PC-9 (cell line): Measurements from ENCODE around the gene HPCA. TPM values are rescaled to one million over a fixed set of nuclear protein-coding genes. Genes with fewer than 3 reads are reported as not detected.

Experiments used
- Bru-seq: library from RNA; stranded (reverse); fragments of 400-500 nt; gene quantifications from one replicate; lab custom pipeline; 2021; lab: Mats Ljungman, UMichigan
- BruChase-seq, 2 experiments: library from RNA; stranded (reverse); fragments of 400-500 nt; gene quantifications; one replicate each; lab custom pipeline; 2021; lab: Mats Ljungman, UMichigan
- BruUV-seq: library from RNA; stranded (reverse); fragments of 400-500 nt; replicated peaks from 2 replicates; lab custom pipeline; 2021; lab: Mats Ljungman, UMichigan
- CTCF ChIA-PET: fragments of 300-600 bp; sonication (Branson Sonifier 250); formaldehyde crosslinking; loops from one replicate; lab custom pipeline; 2022; ENCODE audit warnings: antibody characterized with exemption; lab: Charles Lee
- POLR2A ChIA-PET: fragments of 300-600 bp; sonication (Branson Sonifier 250); formaldehyde crosslinking; loops from one replicate; lab custom pipeline; 2022; ENCODE audit warnings: antibody characterized with exemption; ENCODE audit not compliant: unreplicated experiment; lab: Charles Lee
- DNase-seq, 2 experiments: peaks; one replicate each; pipeline versions ENCODE4 v3.0.0 to v3.0.0-alpha.2; 2015 to 2022; ENCODE audit warnings: mixed read lengths in 1 of 2
- H2AFZ ChIP-seq: fragments of 200-600 bp; sonication (generic); 2 replicates; pipeline ENCODE4 v1.8.1; 2017; ENCODE audit warnings: antibody characterized with exemption
- H3F3A ChIP-seq: fragments of 200-600 bp; sonication (generic); 2 replicates; pipeline ENCODE4 v1.8.1; 2017; ENCODE audit warnings: antibody characterized with exemption, mild to moderate bottlenecking, low read depth; ENCODE audit not compliant: insufficient read depth
- H3K27ac ChIP-seq: fragments of 200-600 bp; sonication (generic); 2 replicates; pipeline ENCODE4 v1.6.1; 2016; ENCODE audit warnings: mixed run types
- H3K27me3 ChIP-seq: fragments of 200-600 bp; sonication (generic); 2 replicates; pipeline ENCODE4 v1.6.1; 2016; ENCODE audit warnings: low read depth, mixed run types; ENCODE audit not compliant: insufficient read depth
- H3K36me3 ChIP-seq: fragments of 200-600 bp; sonication (generic); 2 replicates; pipeline ENCODE4 v1.6.1; 2016; ENCODE audit warnings: low read depth, mixed run types
- H3K4me1 ChIP-seq: fragments of 200-600 bp; sonication (generic); replicated peaks from 2 replicates; pipeline ENCODE4 v1.6.1; 2016; ENCODE audit warnings: mixed run types; ENCODE audit not compliant: insufficient read depth
- H3K4me2 ChIP-seq: fragments of 200-600 bp; sonication (generic); 2 replicates; pipeline ENCODE4 v1.6.1; 2017; ENCODE audit warnings: mixed run types
- H3K4me3 ChIP-seq: fragments of 200-600 bp; sonication (generic); 2 replicates; pipeline ENCODE4 v1.6.1; 2016; ENCODE audit warnings: mixed run types
- H3K79me2 ChIP-seq: fragments of 200-600 bp; sonication (generic); 2 replicates; pipeline ENCODE4 v1.6.1; 2017; ENCODE audit warnings: low read depth, mixed run types
- H3K9me2 ChIP-seq: fragments of 200-600 bp; sonication (generic); 2 replicates; pipeline ENCODE4 v1.8.1; 2017; ENCODE audit warnings: mild to moderate bottlenecking; ENCODE audit not compliant: insufficient read depth
- H3K9me3 ChIP-seq: fragments of 200-600 bp; sonication (generic); 2 replicates; pipeline ENCODE4 v1.8.1; 2016; ENCODE audit warnings: low read depth; ENCODE audit not compliant: insufficient read depth
- H4K20me1 ChIP-seq: fragments of 200-600 bp; sonication (generic); 2 replicates; pipeline ENCODE4 v1.8.1; 2017; ENCODE audit not compliant: insufficient read depth
- EZH2 ChIP-seq: fragments of 200-600 bp; sonication (generic); IDR thresholded peaks from 2 replicates; pipeline ENCODE4 v1.8.0; 2017; ENCODE audit warnings: antibody characterized with exemption, low read depth
- intact Hi-C: fragments of 100-400 bp; cut with micrococcal nuclease; formaldehyde crosslinking; loops from one replicate; pipeline ENCODE4 v1.10.0; 2022; ENCODE audit not compliant: unreplicated experiment
- long read RNA-seq: library from polyadenylated mRNA; stranded (forward); transcript quantifications from one replicate; pipeline ENCODE4 v2.0.0, GENCODE V29; 2022
- total RNA-seq: library from RNA; stranded (reverse); gene quantifications from 2 replicates; pipeline ENCODE4 v1.2.3, GENCODE V29; 2021
- TF ChIP-seq, protein P1 (sequence below): fragments of 200-600 bp; sonication (generic); conservative IDR thresholded peaks from 2 replicates; pipeline ENCODE4 v1.6.1; 2017; ENCODE audit warnings: mixed run types, antibody characterized with exemption, mild to moderate bottlenecking, moderate library complexity

HPCA gene
- total RNA-seq (not detected in 2 replicates), Bru-seq, nascent RNA (percentile 13 among the genes with signal in this experiment), BruChase-seq, experiment 1, labeled RNA remaining after a 2-hour chase (percentile 21 among the genes with signal in this experiment), BruChase-seq, experiment 2, labeled RNA remaining after a 6-hour chase (percentile 23 among the genes with signal in this experiment)
- long read RNA-seq: 0 reads

DNA sequence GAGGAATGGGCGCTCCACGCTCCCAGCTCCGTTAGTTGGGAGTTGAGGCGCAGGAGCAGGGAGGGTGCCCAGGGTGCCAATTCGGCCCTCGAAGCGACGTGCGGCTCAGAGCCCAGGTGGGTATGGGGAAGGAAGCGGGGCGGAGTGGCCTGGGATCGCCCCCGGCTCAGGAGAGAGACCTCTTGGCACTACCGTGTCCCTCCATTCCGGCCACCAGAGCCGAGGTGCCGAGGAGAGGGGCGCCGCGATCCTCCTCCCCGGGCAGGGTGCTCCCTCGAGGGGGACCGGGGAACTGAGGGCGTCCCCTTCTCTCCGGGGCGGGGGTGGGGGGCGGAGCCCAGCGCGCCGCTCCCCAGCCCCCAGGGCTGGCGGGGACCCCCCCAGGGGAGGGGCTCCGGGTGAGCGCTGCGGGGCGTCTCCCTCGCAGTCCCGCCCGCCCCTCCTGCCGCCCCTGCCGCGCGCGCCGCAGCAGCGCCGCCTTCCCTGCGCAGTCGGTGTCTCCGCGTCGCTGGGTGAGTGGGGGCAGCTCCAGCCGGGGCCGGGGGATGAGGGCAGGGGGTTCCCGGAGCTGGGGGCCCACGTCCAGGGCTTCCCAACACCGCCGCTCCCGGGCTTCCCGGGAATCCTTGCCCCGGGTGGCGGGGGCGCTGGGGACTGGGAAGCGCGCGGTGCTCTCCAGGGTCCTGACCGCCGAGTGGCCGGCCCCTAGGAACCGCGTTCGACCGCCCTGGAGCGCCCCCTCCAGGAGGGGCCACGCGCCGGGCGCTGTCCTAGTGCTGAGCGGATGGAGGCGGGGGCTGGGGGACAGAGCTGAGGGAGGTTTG lies at the start of gene HPCA:
Gene HPCA, plus strand, starts transcription at position 488 of the 824 bp plus-strand sequence. CDS start 2,408 bp downstream, outside the sequence.
- POLR2A ChIA-PET: interaction anchor here (0.6 kb wide), 1 partner anchor 122 kb away, joined by 4 read pairs; no protein-coding TSS in a partner anchor
- H3K4me2 ChIP-seq: no peak within 1 kb of the TSS

DNA sequence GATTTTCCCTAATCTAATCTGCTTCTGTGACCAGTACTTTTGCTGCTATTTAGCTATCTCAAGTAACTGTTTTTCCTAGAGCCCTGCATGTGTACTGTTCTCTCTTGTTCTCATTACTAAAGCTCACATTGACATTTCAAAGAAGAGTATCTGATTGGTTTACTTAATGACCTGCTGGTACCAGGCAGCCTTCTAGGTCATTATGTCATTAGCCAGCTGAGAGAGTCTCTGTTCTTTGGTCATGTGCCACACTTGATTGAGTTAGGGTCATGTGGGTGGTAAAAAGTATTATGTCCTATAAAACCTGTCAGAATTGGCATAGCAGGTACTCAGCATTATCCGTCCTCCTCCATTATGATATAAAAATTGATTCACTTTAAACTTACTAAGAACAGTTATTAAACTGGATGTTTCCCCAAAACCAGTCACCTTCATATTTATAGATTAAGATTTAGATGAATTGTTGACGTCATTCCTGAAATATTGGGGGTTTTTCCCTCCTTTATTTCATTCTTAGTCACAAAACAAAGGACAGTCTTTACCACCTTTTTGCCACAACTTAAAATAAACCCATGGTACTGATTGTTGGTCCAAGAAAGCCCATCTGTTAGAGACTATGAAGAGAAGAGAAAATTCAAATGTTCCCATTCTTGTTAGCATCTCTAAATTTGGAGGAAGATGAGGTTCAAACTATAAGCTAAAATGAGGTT lies 37.8 kb upstream of the HPCA start:
- POLR2A ChIA-PET: no interaction called here
- no TSS peak for BruUV-seq
- Histone ChIP-seq H3K4me3 (no peak overlapping the region), H3K79me2 (no peaks in the 10 kb centered on the region), H2AFZ (no peak overlapping the region), H3K9me3 (no peaks in the 10 kb centered on the region), H3K27ac (no peak overlapping the region), H3K9me2 (no peaks in the 10 kb centered on the region), H3K4me2 (no peak overlapping the region), H3K36me3 (peaks cover 22% of the 10 kb centered on the region), H3K27me3 (no peaks in the 10 kb centered on the region), H4K20me1 (0 out of 2 replicates have a peak, but pooled peaks cover 6% of the 10 kb centered on the region), H3K4me1 (no peaks in the 10 kb centered on the region), H3F3A (peaks cover 6% of the 10 kb centered on the region)
- TF ChIP-seq, protein P1, sequence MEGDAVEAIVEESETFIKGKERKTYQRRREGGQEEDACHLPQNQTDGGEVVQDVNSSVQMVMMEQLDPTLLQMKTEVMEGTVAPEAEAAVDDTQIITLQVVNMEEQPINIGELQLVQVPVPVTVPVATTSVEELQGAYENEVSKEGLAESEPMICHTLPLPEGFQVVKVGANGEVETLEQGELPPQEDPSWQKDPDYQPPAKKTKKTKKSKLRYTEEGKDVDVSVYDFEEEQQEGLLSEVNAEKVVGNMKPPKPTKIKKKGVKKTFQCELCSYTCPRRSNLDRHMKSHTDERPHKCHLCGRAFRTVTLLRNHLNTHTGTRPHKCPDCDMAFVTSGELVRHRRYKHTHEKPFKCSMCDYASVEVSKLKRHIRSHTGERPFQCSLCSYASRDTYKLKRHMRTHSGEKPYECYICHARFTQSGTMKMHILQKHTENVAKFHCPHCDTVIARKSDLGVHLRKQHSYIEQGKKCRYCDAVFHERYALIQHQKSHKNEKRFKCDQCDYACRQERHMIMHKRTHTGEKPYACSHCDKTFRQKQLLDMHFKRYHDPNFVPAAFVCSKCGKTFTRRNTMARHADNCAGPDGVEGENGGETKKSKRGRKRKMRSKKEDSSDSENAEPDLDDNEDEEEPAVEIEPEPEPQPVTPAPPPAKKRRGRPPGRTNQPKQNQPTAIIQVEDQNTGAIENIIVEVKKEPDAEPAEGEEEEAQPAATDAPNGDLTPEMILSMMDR: no peak
- TF ChIP-seq EZH2: no peak
- intact Hi-C loops: no loop called here
- no peak for DNase-seq
- CTCF ChIA-PET: no interaction called here

More for the DNA sequence above, at the start of gene HPCA:
- Histone ChIP-seq H3K27me3 (peaks cover 8% of the 10 kb centered on the region; the same call in 1 of the 2 replicates), H3K4me3 (no peak within 1 kb of the TSS), H4K20me1 (no peaks in the 10 kb centered on the region), H3K27ac (no peak within 1 kb of the TSS), H3F3A (no peaks in the 10 kb centered on the region), H3K4me1 (no peaks in the 10 kb centered on the region), H2AFZ (no peak within 1 kb of the TSS), H3K79me2 (no peaks in the 10 kb centered on the region), H3K9me2 (no peaks in the 10 kb centered on the region), H3K9me3 (no peaks in the 10 kb centered on the region), H3K36me3 (no peaks in the 10 kb centered on the region)
- TF ChIP-seq, protein P1: no peak; the same call in 1 of the 2 replicates
- TF ChIP-seq EZH2: no peak
- BruUV-seq: no TSS peak
- intact Hi-C loops: no loop called here
- CTCF ChIA-PET: interaction anchor here (0.5 kb wide), 1 partner anchor 422 kb away, joined by 3 read pairs; no protein-coding TSS in a partner anchor
- peak in 1 of 2 experiments; percentile 46 for DNase-seq
